ENCODE data around the gene FASTKD2.
"Not testable (repeated sequence)": the region's sequence is repeated elsewhere in the genome, so short reads cannot be mapped to it uniquely, and the experiment has no call there.

Gene FASTKD2

DNA sequence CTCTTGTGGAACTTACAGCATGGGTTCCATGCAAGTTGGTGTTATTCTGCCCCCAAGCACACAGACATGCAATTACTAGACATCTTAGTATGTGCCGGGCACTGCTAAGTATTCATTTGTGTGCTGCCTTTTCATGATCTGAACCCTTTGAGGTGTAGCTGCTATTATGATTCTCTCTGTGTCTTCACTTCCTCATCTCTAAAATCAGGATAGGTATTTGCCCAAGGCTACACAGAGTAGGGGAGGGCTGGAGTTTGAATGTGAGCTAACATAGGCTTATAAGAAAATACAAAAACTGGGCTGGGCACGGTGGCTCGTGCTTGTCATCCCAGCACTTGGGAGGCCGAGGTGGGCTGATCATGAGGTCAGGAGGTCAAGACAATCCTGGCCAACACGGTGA, 27.2 kb downstream of the FASTKD2 start:
- DNase-seq, result no peak

GRCh38 chr2:206797376-206797775, 32.0 kb downstream of the FASTKD2 start:
- no peak for DNase-seq

DNA sequence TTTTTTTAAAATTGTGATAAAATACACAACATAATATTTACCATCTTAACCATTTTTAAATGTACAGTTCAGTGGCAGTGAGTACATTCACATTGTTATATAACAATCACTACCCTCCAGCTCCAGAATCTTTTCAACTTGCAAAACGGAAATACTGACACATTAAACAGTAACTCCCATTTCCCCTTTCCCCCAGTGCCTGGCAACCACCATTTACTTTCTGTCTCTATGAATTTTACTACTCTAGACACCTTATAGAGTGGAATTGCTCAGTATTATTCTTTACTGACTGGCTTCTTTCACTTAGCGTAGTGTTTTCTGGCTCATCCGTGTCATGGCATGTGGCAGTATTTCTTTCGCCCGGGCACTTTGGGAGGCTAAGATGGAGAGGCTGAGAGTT, 32.6 kb downstream of the FASTKD2 start:
- DNase-seq, result peak in 3 of 6 experiments; percentile 12 to 41 (median 15)

- no peak for DNase-seq
Observed at GRCh38 chr2:206799083-206799482, 33.7 kb downstream of the FASTKD2 start.

GRCh38 chr2:206800506-206801417, 35.4 kb downstream of the FASTKD2 start:
- DNase-seq, result peak; percentile 22 to 60 (median 35)

- no peak for DNase-seq
Observed at GRCh38 chr2:206801418-206802189, 36.2 kb downstream of the FASTKD2 start.

DNA sequence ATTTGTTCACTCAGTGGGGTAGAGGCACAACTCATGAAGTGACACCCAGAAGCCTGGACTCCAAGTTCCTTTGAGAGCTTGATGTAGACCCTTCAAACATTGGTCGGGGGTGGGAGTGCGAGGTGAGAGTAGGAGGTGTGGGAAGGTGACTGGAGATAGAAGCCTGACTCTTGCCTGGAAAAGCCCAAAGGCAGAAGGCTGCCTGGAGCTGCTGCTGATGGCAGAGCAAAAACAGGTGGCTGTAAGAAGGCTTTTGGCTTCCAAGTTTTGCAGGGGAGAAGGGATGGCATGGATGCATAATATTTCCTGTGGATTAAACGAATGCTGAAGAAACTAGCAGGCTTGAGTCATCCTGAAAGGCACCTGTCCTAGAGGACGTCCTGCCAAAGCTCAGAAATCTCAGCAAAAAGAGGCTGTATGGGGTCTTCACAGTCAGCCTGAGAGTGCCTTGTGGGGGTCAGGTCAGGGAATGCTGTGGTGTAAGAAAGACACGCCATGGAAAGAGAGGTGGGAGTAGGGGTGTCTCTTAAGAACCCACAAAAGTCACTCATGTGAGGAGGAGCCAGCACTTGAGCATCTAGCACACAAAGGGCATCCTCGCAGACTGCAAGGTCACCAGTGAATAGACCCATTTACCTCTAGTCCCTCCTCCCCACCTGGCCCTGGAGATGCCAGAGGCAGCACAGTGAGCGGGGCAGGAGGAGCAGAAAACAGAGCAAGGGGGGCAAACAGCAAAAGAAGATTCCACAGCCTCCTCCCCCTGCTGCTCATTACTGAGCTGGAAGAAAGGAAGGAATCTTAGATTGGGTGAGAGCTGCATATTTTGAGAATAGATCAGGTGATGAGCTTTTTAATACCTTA, 37.5 kb downstream of the FASTKD2 start:
- no peak for DNase-seq

- DNase-seq, result no peak
Observed at GRCh38 chr2:206804326-206804725, 38.9 kb downstream of the FASTKD2 start.

DNA sequence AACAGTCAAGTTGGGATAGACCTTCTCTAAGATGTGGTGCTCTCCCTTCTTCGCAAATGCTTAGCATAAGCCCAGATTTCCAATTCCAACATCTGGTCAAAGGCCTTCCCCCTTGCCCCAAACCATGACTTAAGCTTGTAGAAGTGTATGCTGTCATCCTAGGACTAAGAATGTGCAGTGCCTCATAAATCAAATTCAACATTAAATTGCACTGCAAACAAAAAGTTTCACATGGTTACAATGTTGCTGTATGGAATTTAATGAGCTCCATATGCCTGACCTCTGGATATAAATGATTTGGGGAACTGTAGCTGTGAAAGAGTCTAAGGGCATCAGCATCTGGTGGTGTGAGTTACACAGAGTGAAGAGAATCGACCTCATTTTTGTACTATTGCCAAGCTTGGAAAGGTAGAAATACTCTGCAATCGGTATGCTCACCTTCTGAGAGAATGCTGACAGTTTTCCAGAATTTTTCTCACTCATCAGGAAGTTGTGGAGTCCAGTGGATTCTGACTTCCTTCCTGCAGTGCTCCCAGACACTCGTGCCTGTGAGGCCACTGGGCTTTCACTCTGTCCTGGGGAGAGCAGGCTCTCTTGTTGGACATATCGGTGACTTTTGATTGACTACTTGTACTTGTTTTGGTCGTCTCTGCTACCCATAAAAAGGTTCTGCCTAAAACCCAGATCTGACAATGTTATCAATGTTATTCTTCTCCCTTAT, 40.6 kb downstream of the FASTKD2 start:
- DNase-seq, result no peak

- not testable (repeated sequence) for DNase-seq
Observed at GRCh38 chr2:206807624-206808023, 42.2 kb downstream of the FASTKD2 start.

- DNase-seq, result not testable (repeated sequence)
Observed at GRCh38 chr2:206812471-206812870, 47.1 kb downstream of the FASTKD2 start.

DNA sequence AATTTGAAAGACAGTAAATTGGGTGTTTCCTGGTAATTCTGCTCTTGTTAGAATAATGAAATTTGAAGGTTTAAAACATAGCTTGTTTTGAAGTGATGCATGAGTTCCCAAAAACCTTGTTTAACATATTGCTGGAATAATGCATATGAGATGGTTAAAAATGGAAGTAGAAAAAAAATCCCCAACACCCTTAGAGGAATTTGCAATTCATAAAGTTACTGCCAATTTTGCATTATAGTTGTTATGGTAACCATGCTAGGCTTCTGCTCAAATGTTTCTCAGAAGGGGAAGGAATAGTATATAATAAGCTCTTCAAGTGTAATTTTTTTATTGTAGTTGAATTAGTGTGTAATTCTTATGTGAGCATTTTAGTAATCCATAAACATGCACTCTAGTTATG, 49.1 kb downstream of the FASTKD2 start:
- DNase-seq, result no peak

GRCh38 chr2:206820807-206821206, 55.4 kb downstream of the FASTKD2 start:
- no peak for DNase-seq

DNA sequence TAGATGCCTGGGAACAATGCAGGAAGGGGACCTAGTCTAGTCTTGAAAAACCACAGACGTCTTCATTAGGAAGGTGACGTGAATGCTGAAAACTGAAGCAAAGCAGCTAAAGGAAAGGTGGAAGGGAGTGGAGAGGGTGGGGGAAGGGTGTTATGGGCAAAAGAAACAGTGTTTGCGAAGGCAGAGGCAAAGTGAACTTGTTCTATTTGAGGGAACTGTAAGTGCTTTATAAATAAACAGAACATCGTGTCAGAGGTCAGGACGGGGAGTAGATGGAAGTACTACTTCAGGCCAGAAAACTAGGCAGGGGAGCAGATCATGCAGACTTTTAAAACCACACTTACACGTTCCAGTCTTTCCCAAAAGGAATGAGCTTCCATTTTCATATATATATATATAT, 57.8 kb downstream of the FASTKD2 start:
- DNase-seq, result no peak

GRCh38 chr2:206824087-206824618, 58.7 kb downstream of the FASTKD2 start:
- DNase-seq, result no peak

GRCh38 chr2:206824993-206825392, 59.6 kb downstream of the FASTKD2 start:
- DNase-seq, result no peak

- DNase-seq, result no peak
Observed at GRCh38 chr2:206831442-206831995, 66.1 kb downstream of the FASTKD2 start.

- no peak for DNase-seq
Observed at GRCh38 chr2:206832873-206833272, 67.5 kb downstream of the FASTKD2 start.

- no peak for DNase-seq
Observed at GRCh38 chr2:206833291-206833690, 67.9 kb downstream of the FASTKD2 start.

DNA sequence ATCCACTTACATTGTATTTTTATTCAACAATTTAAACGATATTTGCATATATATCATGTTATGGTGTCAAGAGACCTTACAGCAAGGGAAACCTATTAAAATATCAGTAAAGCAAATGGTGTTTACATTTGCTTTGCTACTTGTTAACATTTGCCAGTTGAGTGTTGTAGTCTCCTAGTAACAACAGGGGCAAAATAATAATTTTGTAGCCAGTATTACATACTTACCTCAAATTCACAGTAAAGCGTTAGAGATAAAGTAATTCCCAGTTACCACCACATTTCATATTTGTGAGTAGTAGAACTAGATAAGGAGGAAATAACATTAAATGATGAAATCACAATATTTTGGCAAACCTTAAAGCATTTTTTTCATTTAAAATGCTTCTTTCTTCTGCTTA, 71.3 kb downstream of the FASTKD2 start:
- no peak for DNase-seq

DNA sequence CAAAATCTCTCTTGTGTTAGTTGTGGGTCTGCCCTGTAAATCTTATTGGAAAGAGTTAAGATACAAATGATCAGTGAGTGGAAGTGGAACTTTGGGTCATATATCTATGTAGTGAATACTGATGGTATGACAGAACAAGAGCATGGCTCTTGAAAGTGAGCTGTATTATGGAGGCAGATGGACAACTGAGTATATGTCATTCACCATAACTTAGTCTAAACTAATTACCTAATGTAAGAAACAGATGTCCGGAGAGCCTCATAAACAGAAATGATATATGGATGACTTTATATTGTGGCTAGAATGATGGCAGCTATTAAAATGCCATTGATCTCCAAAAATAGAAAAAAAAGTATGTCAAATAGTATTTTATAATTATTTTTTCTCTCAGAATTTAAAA, 72.4 kb downstream of the FASTKD2 start:
- no peak for DNase-seq

- DNase-seq, result no peak
Observed at GRCh38 chr2:206838690-206839089, 73.3 kb downstream of the FASTKD2 start.

Data from stimulated activated naive CD4-positive, alpha-beta T cell (primary cell).